ENCODE results near the gene SUN5. TPM values are rescaled to one million over a fixed set of nuclear protein-coding genes. Genes with fewer than 3 reads are reported as not detected.
"Not testable (repeated sequence)": the region's sequence is repeated elsewhere in the genome, so short reads cannot be mapped to it uniquely, and the experiment has no call there.

SUN5 gene
- total RNA-seq, 6 experiments from 2014 or later, result not detected

GRCh38 chr20:32975698-32976674, 28.2 kb downstream of the SUN5 start:
- no peaks in the 10 kb centered on the region for H3K27me3 ChIP-seq
- TF ChIP-seq POLR2A (IDR thresholded peaks at IDR 0.05), result no peak
- TF ChIP-seq CTCF (IDR thresholded peaks at IDR 0.05), result no peak
- no peak overlapping the region for H3K27ac ChIP-seq
- no peaks in the 10 kb centered on the region for H3K9me3 ChIP-seq
- ATAC-seq, result peak in 1 of 4 donors; percentile 15
- no peak overlapping the region for H3K4me3 ChIP-seq
- WGBS (ENCODE audit: insufficient coverage, low coverage, low lambda C conversion rate, missing lambda C conversion rate), result 74% methylated on average over 9 of the region's 15 CpGs
- intact Hi-C loops (cut with DNase I), result no loop called here
- no peaks in the 10 kb centered on the region for H3K36me3 ChIP-seq
- H3K4me1 ChIP-seq, result no peaks in the 10 kb centered on the region
- DNase-seq, result peak in 1 of 3 donors; percentile 16

GRCh38 chr20:32975121-32975520, 29.1 kb downstream of the SUN5 start:
- H3K27ac ChIP-seq; H3K4me1 ChIP-seq; DNase-seq; H3K27me3 ChIP-seq; H3K9me3 ChIP-seq; ATAC-seq; H3K4me3 ChIP-seq; intact Hi-C loops (cut with DNase I); H3K36me3 ChIP-seq: not testable (repeated sequence)
- WGBS (ENCODE audit: insufficient coverage, low coverage, low lambda C conversion rate, missing lambda C conversion rate), result 79% methylated on average over 4 of the region's 4 CpGs

- H3K27me3 ChIP-seq; H3K4me1 ChIP-seq; H3K9me3 ChIP-seq; intact Hi-C loops (cut with DNase I); H3K4me3 ChIP-seq; H3K27ac ChIP-seq; ATAC-seq; DNase-seq; H3K36me3 ChIP-seq: not testable (repeated sequence)
- 68% methylated on average over 7 of the region's 9 CpGs for WGBS (ENCODE audit: insufficient coverage, low coverage, low lambda C conversion rate, missing lambda C conversion rate)
These were observed 29.8 kb downstream of the SUN5 start for GRCh38 chr20:32974204-32975064.

GRCh38 chr20:32973077-32973717, 31.0 kb downstream of the SUN5 start:
- Histone ChIP-seq H3K27ac (no peak overlapping the region), H3K36me3 (no peaks in the 10 kb centered on the region), H3K4me1 (no peaks in the 10 kb centered on the region), H3K9me3 (no peaks in the 10 kb centered on the region), H3K27me3 (no peaks in the 10 kb centered on the region), H3K4me3 (no peak overlapping the region)
- 65% methylated on average over 6 of the region's 10 CpGs for WGBS (ENCODE audit: insufficient coverage, low coverage, low lambda C conversion rate, missing lambda C conversion rate)
- intact Hi-C loops (cut with DNase I), result no loop called here
- DNase-seq (no peak), ATAC-seq (no peak)
- TF ChIP-seq POLR2A (IDR thresholded peaks at IDR 0.05), result no peak
- no peak for TF ChIP-seq CTCF (IDR thresholded peaks at IDR 0.05)
